Measurements from ENCODE around the gene SP100.

GRCh38 chr2:230473378-230473777 lies 57.4 kb downstream of the SP100 start:
- TF ChIP-seq RCOR1 (IDR thresholded peaks at IDR 0.05; ENCODE audit: insufficient replicate concordance, low read length) (no peak), CTCF (conservative IDR thresholded peaks at IDR 0.05; ENCODE audit: low read depth, low read length) (no peak), POLR2A (IDR thresholded peaks at IDR 0.05; ENCODE audit: low read depth, low read length) (no peak), CEBPB (IDR thresholded peaks at IDR 0.05; ENCODE audit: low read depth, low read length) (no peak), RFX5 (IDR thresholded peaks at IDR 0.05; ENCODE audit: low read depth, low read length) (no peak), SMC3 (IDR thresholded peaks at IDR 0.05; ENCODE audit: low read depth, low read length) (no peak), MXI1 (IDR thresholded peaks at IDR 0.05; ENCODE audit: borderline replicate concordance, low read depth, low read length) (no peak), USF2 (IDR thresholded peaks at IDR 0.05; ENCODE audit: low read depth, low read length) (no peak), RAD21 (IDR thresholded peaks at IDR 0.05; ENCODE audit: low read length) (no peak), FOS (IDR thresholded peaks at IDR 0.05; ENCODE audit: low read depth, low read length) (no peak)
